GM12874 (cell line): Measurements from ENCODE around the gene COX6A1.

ENCODE experiments used
- TF ChIP-seq, protein P1 (sequence below): IDR thresholded peaks from 2 replicates; pipeline ENCODE4 v1.5.1; 2011; ENCODE audit warnings: low read depth, mild to moderate bottlenecking, control low read depth, low read length, moderate library complexity; ENCODE audit not compliant: insufficient read depth

Gene COX6A1

DNA sequence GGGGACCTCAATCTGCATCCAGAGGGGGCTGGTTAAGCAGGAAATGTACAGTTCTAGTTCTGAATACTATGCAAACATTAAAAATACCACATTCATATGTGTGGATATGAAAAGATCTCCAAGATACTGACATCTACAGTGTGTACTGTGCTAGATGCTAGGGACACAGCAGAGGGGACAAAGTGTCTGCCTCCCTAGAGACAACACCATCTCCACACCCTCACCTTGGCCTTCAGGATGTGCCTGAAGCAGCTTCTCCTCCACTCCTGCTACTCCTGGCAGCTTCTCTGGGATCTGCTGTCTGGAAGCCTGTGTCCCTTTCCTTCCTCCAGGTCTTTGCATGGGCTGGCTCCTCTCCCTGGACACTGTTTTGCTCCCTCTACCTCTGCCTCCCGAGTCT is 42.3 kb downstream of the COX6A1 start:
- TF ChIP-seq, protein P1, sequence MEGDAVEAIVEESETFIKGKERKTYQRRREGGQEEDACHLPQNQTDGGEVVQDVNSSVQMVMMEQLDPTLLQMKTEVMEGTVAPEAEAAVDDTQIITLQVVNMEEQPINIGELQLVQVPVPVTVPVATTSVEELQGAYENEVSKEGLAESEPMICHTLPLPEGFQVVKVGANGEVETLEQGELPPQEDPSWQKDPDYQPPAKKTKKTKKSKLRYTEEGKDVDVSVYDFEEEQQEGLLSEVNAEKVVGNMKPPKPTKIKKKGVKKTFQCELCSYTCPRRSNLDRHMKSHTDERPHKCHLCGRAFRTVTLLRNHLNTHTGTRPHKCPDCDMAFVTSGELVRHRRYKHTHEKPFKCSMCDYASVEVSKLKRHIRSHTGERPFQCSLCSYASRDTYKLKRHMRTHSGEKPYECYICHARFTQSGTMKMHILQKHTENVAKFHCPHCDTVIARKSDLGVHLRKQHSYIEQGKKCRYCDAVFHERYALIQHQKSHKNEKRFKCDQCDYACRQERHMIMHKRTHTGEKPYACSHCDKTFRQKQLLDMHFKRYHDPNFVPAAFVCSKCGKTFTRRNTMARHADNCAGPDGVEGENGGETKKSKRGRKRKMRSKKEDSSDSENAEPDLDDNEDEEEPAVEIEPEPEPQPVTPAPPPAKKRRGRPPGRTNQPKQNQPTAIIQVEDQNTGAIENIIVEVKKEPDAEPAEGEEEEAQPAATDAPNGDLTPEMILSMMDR = no peak

DNA sequence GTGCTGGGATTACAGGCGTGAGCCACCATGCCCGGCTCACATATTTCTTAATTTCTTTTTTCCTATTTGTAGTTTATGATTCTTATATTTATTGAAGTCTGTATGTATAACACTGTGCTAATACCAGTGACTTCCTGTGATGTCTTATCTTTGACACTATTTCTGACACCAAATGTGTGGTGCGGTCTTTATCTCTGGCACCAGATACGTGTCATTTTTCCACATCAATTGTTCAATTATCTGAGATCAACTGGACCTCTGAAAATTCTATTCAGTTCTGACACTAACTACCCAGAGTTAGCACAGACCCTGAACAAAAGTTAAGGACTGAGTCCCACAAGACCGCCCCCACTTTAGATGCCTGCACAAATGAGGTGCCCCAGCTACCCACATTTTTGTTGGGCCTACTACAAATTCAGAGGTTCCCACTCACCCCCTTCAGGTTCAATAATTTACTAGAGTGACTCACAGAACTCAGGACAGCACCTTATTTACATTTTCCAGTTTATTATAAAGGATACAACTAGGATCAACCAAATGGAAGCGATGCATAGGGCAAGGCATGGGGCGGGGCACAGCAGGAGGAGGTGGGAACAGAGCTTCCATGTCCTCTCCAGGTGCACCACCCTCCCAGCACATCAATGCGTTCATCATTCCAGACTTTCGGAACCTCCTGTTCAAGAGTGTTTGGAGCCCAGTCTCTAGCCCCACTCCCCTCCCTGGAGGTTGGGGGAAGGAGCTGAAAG is 43.3 kb downstream of the COX6A1 start:
- TF ChIP-seq, protein P1 = no peak

DNA sequence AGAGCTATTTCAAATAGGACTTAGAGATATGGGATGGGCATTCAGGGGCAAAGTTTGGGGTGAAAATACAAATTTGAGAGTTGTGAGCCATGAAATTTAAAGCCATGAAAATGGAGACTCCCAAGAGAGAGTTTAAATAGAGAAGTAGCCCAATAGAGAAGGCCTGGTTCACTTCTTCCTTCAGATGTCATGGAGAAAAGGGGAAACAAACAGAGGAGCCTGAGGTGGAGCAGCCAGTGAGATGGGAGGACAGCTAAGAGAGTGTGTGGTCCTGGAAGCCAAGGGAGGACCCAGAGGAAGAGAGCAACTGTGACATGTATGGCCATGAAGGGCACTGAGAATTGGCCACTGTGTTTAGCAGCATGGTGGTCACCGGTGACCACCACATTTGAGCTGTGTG is 45.7 kb downstream of the COX6A1 start:
- TF ChIP-seq, protein P1 = no peak

DNA sequence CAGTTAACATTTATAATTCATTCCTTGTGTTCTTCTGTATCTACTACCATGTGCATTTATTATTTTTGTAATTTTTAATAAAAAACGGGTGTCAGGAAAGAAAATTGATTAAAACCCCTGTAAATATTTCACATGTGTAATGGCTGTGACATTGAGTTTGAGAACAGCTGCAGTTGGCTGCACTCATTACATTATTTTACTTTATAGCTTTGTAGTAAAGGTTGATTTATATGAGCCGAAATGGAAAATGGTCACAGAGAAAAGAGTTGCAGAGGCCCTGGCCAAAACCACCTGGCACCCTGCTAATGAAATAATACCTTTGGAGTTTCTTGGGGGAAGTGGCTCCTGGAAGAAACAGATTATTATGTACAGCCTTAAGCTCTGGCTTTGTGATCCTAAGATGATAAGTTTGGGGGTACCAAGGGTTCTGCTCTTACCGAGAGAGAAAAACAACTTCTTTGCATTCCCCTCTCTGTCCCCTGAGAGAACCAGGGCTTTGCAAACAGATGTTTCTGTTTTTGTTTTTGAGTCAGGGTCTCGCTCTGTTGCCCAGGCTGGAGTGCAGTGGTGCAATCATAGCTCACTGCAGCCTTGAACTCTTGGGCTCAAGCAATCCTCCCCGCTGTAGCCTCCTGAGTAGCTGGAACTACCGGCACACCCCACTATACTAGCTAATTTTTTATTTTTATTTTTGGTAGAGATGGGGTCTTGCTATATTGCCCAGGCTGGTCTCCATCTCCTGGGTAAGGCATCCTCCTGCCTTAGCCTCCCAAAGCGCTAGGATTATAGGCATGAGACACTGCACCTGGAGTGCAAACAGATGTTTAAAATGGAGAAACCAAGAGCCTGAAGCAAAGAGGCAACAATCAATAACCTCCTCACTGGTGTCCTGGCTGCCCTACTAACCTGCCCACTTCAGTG is 48.3 kb downstream of the COX6A1 start:
- TF ChIP-seq, protein P1 = no peak

DNA sequence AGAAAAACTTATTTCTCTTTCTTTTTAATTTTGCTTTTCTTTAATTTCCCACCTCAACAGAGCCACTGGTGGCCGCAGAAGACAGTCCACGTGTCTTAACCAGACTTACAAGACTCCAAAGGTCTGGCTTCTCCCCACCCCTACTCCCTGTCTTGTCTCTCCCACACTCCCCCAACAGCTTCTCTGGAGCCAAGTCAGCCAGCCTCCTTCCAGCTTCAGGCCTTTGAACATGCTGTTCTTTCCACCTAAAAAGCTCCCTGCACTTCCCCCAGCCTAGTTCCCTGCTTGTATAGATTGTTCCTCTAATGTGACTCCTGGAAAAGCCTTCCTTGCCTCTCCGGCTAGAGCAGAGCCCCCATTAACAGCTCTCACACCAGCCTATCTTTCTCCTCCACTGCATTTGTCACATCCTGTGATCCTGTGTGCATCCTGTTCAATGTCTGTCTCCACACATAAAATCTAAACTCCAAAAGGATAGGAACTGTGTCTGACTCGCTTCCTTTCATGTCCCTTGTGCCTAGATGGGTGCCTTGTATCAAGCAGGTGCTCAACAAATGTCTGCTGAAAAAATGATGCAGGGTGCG is 50.2 kb downstream of the COX6A1 start:
- TF ChIP-seq, protein P1 = no peak

DNA sequence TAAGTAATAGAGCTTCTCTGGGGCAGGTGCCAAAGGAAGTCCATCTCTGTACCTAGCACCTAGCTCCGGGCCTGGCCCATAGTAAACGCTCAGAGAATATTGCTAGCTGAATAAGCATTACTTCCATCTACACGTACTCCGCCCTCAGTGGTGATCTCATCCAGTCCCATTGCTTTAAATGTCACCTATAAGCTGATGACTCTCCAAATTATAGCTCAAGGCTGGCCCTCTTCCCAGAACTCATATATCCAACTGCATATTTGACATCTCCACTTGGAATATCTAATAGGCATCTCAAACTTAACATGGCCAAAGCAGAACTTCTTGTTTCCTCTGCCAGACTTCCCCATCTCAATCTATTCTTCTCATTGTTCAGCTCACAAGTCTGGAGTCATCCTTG is 51.1 kb downstream of the COX6A1 start:
- TF ChIP-seq, protein P1 = no peak

DNA sequence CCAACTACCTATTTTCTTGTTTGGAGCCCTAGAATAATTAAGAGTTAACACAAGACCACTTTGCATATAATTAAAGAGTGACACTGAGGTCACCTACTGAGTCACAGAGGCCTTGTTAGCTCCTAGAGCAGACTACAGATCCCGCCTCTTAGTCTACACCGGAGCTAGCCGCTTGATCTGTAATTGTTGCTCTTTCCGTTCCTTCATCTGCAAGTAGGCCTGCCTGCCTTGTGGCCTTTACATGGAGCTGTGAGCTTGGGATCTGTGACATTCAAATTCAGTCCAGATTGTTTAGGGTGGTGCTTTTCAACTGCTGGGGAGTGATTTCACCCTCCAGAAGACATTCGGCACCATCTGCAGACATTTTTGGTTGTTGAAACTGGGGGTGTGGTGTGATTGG is 52.4 kb downstream of the COX6A1 start:
- TF ChIP-seq, protein P1 = no peak
